ENCODE results near the gene TNFRSF21. TPM values are rescaled to one million over a fixed set of nuclear protein-coding genes. Genes with fewer than 3 reads are reported as not detected.

The TNFRSF21 gene
- total RNA-seq, 1 donor from 2014 or later: 27.1 TPM

DNA sequence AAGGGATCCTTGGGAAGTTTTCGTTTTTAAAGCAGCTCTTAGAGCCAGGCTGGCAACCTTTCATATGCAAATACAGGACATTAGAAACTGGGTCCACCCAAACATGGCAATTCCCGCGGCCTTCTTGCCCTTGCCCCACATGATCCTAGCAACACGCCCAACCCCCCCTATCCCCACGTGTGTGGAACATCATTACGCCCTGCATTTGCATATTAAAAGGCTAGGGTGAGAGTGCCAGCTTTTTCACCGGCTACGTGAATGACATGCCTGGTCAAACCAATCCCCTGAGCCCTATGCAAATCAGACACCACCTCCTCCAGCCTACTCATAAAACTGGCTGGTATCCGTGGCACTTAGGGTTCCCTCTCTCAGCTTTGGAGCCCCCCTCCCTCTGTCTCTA, 88.1 kb downstream of the TNFRSF21 start:
- Mint-ChIP-seq H3K27me3 (ENCODE audit: unreplicated experiment) (no peaks in the 10 kb centered on the region), H3K9me3 (ENCODE audit: unreplicated experiment) (no peaks in the 10 kb centered on the region), H3K4me1 (ENCODE audit: low read depth, unreplicated experiment) (no peaks in the 10 kb centered on the region), H3K4me3 (ENCODE audit: unreplicated experiment) (no peak overlapping the region), H3K36me3 (ENCODE audit: unreplicated experiment) (peaks cover 4% of the 10 kb centered on the region), H3K27ac (ENCODE audit: unreplicated experiment) (no peak overlapping the region)
- no peak for TF ChIP-seq CTCF (IDR thresholded peaks at IDR 0.05; ENCODE audit: partially characterized antibody, unreplicated experiment)
- DNase-seq: no peak

DNA sequence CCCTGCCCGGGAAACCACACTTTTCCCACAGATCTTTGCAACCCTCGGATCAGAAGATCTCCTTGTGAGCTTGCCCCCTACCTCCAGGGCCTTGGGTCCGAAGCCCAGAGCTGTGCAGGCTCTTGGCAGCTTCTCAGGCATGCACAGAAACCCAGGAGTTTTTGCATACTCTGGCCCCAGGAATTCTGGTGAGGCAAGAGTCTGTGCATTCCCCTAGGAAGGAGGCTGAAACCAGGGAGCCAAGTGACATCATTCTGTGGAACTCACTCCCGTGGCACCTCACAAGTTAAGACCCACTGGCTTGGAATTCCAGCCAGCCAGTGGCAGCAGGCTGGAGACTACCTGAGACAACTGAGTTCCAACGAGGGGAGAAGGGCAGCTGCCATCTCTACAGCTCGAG, 100.1 kb downstream of the TNFRSF21 start:
- no peaks in the 10 kb centered on the region for H3K4me1 Mint-ChIP-seq (ENCODE audit: low read depth, unreplicated experiment)
- H3K36me3 Mint-ChIP-seq (ENCODE audit: unreplicated experiment): no peaks in the 10 kb centered on the region

DNA sequence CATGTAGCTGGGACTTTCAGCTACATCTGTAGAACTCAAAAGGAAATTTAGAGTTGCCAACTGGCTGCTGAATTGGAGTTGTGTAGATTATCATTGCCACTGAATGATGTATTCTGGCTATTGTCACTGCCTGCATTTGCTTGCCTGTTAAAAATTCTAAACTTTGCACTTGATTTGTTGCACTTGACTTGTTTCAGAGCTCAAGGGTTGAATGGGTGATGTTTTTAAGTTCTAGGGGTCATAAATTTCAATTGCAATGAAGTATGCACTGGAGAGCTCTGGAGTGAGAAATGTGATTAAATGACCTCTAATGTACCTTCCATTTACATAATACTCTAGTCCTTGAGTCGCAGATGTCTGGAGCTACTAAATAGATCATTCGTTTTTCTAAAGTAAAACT, 102.4 kb downstream of the TNFRSF21 start:
- Mint-ChIP-seq H3K9me3 (ENCODE audit: unreplicated experiment) (no peaks in the 10 kb centered on the region), H3K27ac (ENCODE audit: unreplicated experiment) (no peak overlapping the region), H3K27me3 (ENCODE audit: unreplicated experiment) (peaks cover 2% of the 10 kb centered on the region), H3K4me3 (ENCODE audit: unreplicated experiment) (no peak overlapping the region), H3K36me3 (ENCODE audit: unreplicated experiment) (no peaks in the 10 kb centered on the region), H3K4me1 (ENCODE audit: low read depth, unreplicated experiment) (no peaks in the 10 kb centered on the region)
- no peak for TF ChIP-seq CTCF (IDR thresholded peaks at IDR 0.05; ENCODE audit: partially characterized antibody, unreplicated experiment)
- DNase-seq: no peak

More for the DNA sequence above, 100.1 kb downstream of the TNFRSF21 start:
- no peak for TF ChIP-seq CTCF (IDR thresholded peaks at IDR 0.05; ENCODE audit: partially characterized antibody, unreplicated experiment)
- DNase-seq: no peak
- peaks cover 2% of the 10 kb centered on the region for H3K27me3 Mint-ChIP-seq (ENCODE audit: unreplicated experiment)
- H3K9me3 Mint-ChIP-seq (ENCODE audit: unreplicated experiment): no peaks in the 10 kb centered on the region
- no peak overlapping the region for H3K27ac Mint-ChIP-seq (ENCODE audit: unreplicated experiment)
- no peak overlapping the region for H3K4me3 Mint-ChIP-seq (ENCODE audit: unreplicated experiment)

DNA sequence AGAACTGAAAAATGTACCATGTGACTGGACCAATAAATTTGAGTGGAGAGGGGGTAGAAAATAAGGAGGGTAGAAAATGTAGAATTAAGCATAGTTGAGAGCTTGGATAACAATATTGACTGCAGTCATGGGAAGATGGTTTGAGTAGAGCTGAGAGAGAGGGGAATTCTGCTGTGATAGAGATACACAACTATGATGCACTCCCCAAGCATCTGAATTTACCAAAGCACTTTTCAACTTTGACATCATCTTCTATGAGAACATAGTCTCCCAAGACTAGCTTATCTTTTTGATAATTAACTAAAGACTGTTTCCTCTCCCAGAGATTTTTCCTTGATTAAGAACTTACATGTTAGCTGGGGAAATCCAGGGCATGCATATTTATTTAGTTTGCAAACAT, 103.1 kb downstream of the TNFRSF21 start:
- Mint-ChIP-seq H3K9me3 (ENCODE audit: unreplicated experiment) (no peaks in the 10 kb centered on the region), H3K27ac (ENCODE audit: unreplicated experiment) (no peak overlapping the region), H3K27me3 (ENCODE audit: unreplicated experiment) (peaks cover 2% of the 10 kb centered on the region), H3K4me1 (ENCODE audit: low read depth, unreplicated experiment) (no peaks in the 10 kb centered on the region), H3K36me3 (ENCODE audit: unreplicated experiment) (no peaks in the 10 kb centered on the region), H3K4me3 (ENCODE audit: unreplicated experiment) (no peak overlapping the region)
- no peak for DNase-seq
- TF ChIP-seq CTCF (IDR thresholded peaks at IDR 0.05; ENCODE audit: partially characterized antibody, unreplicated experiment): no peak

DNA sequence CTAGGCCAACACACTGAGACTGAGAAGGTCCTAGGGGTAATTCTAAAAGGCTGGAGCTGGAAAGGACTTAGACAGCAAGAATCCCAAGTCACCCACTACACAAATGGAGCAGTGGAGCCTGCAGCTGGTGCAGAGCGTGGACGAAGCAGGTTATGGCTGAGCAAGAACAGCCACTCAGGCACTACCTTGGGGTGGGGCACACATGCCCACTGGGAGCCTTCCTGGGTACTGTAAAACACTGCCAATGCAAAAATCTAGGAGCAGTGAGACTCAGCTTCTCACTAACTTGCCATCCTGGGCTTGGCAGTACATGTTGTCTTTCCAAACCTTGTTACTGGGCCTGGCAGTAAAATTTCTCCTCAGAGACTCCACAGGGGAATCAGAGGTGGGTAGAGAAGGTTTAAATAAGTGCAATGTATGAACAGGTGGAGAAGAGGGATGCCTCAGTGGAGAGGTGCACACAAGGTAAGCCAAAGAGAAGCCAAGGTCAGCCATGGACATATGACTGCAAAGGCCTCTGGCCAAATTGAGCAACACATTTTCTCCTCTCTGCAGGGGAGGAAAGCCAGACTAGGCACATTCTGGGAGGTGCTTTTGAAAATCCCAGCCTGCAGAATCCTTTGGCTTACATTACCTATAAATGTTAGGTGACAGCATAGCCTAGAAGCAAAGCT, 105.6 kb downstream of the TNFRSF21 start:
- Mint-ChIP-seq H3K9me3 (ENCODE audit: unreplicated experiment) (no peaks in the 10 kb centered on the region), H3K4me1 (ENCODE audit: low read depth, unreplicated experiment) (no peaks in the 10 kb centered on the region)

More for the DNA sequence above, 105.6 kb downstream of the TNFRSF21 start:
- H3K4me3 Mint-ChIP-seq (ENCODE audit: unreplicated experiment): no peak overlapping the region
- TF ChIP-seq CTCF (IDR thresholded peaks at IDR 0.05; ENCODE audit: partially characterized antibody, unreplicated experiment): no peak
- peaks cover under 1% of the 10 kb centered on the region for H3K27me3 Mint-ChIP-seq (ENCODE audit: unreplicated experiment)
- H3K36me3 Mint-ChIP-seq (ENCODE audit: unreplicated experiment): no peaks in the 10 kb centered on the region
- no peak overlapping the region for H3K27ac Mint-ChIP-seq (ENCODE audit: unreplicated experiment)
- DNase-seq: no peak
